HCT116 (cell line): ENCODE data around the gene SEPTIN3. TPM values are rescaled to one million over a fixed set of nuclear protein-coding genes. Genes with fewer than 3 reads are reported as not detected.

Source experiments
- ATAC-seq: fragments of 200-7000 bp; cut with Tn5 transposase; 2 replicates; pipeline ENCODE4 v1.9.1; 2020; ENCODE audit warnings: mild to moderate bottlenecking, moderate library complexity
- BruUV-seq: library from RNA; stranded (reverse); fragments of 400-500 nt; replicated peaks from 2 replicates; lab custom pipeline; 2021; lab: Mats Ljungman, UMichigan
- CTCF ChIA-PET: fragments of 300-600 bp; sonication (Branson Sonifier 250); formaldehyde crosslinking; loops from one replicate; lab custom pipeline; 2021; ENCODE audit warnings: antibody characterized with exemption; lab: Charles Lee
- POLR2A ChIA-PET: fragments of 300-600, 350-600 bp; sonication (Branson Sonifier 250); formaldehyde crosslinking; loops from one replicate; lab custom pipeline; 2021; ENCODE audit warnings: antibody characterized with exemption; lab: Charles Lee
- RAD21 ChIA-PET, 2 experiments: fragments of 300-600 bp; sonication (Branson Sonifier 250); formaldehyde crosslinking; loops; one replicate each; lab custom pipeline; 2023; ENCODE audit warnings: low total read pairs in 2 of 2; ENCODE audit not compliant: uncharacterized antibody in 2 of 2, unreplicated experiment in 2 of 2, low non-redundant PET in 1 of 2; lab: Charles Lee
- DNase-seq: peaks from one replicate; pipeline ENCODE4 v3.0.0-alpha.2; 2010; ENCODE audit warnings: low read depth, low spot score
- H2AFZ ChIP-seq: fragments of 200-600 bp; shearing (Covaris generic), sonication (generic); 2 replicates; pipeline ENCODE4 v1.6.1; 2017; ENCODE audit warnings: low read depth, mixed run types, mixed read lengths, antibody characterized with exemption, low read length; ENCODE audit not compliant: poor library complexity, severe bottlenecking
- H3K27ac ChIP-seq: 2 replicates; pipeline ENCODE4 v1.5.1; 2012; ENCODE audit warnings: low read depth, low read length
- H3K27me3 ChIP-seq: fragments of 200-600 bp; sonication (generic); 2 replicates; pipeline ENCODE4 v1.6.1; 2016; ENCODE audit warnings: mixed run types, low read length, mixed read lengths; ENCODE audit not compliant: insufficient read depth
- H3K36me3 ChIP-seq, 2 experiments: fragments of 200-500 bp in 1 of 2; fragments of 200-600 bp in 1 of 2; sonication (Bioruptor generic) in 1 of 2; sonication (generic) in 1 of 2; 2 replicates each; pipeline versions ENCODE4 v1.5.1 to v1.6.1; 2014 to 2016; ENCODE audit warnings: low read length in 2 of 2, inconsistent platforms in 1 of 2, mixed read lengths in 1 of 2, mixed run types in 1 of 2; ENCODE audit not compliant: insufficient read depth in 2 of 2, control insufficient read depth in 1 of 2
- H3K4me1 ChIP-seq, 2 experiments: fragments of 200-600 bp in 1 of 2; sonication (generic) in 1 of 2; 2 replicates each; pipeline versions ENCODE4 v1.5.1 to v1.6.1; 2012 to 2017; ENCODE audit warnings: low read length in 2 of 2, inconsistent platforms in 1 of 2, mild to moderate bottlenecking in 1 of 2, mixed read lengths in 1 of 2, mixed run types in 1 of 2, moderate library complexity in 1 of 2; ENCODE audit not compliant: insufficient read depth in 2 of 2, control insufficient read depth in 1 of 2
- H3K4me2 ChIP-seq: fragments of 200-600 bp; sonication (generic); 2 replicates; pipeline ENCODE4 v1.6.1; 2017; ENCODE audit warnings: mixed run types, low read length, mixed read lengths
- H3K4me3 ChIP-seq, 2 experiments: fragments of 200-600 bp in 1 of 2; sonication (generic) in 1 of 2; replicated peaks in 1 of 2; 2 replicates each; pipeline ENCODE4 v1.5.1; 2011 to 2016; ENCODE audit warnings: low read length in 2 of 2, control low read depth in 1 of 2, low read depth in 1 of 2, mild to moderate bottlenecking in 1 of 2, mixed read lengths in 1 of 2, mixed run types in 1 of 2
- H3K79me2 ChIP-seq: fragments of 200-600 bp; sonication (generic); 2 replicates; pipeline ENCODE4 v1.6.1; 2017; ENCODE audit warnings: mild to moderate bottlenecking, mixed run types, low read length, moderate library complexity, mixed read lengths; ENCODE audit not compliant: insufficient read depth
- H3K9ac ChIP-seq: fragments of 200-600 bp; sonication (generic); 2 replicates; pipeline ENCODE4 v1.6.1; 2016; ENCODE audit warnings: low read length, mixed read lengths
- H3K9me2 ChIP-seq: fragments of 200-600 bp; sonication (generic), shearing (Covaris generic); 2 replicates; pipeline ENCODE4 v1.6.1; 2017; ENCODE audit warnings: mixed run types, mild to moderate bottlenecking, moderate library complexity; ENCODE audit not compliant: insufficient read depth
- H3K9me3 ChIP-seq, 2 experiments: fragments of 200-500 bp in 1 of 2; fragments of 200-600 bp in 1 of 2; sonication (Bioruptor generic) in 1 of 2; sonication (generic) in 1 of 2; 2 replicates each; pipeline ENCODE4 v1.6.1; 2014 to 2017; ENCODE audit warnings: low read length in 2 of 2, mixed read lengths in 2 of 2, inconsistent platforms in 1 of 2, low read depth in 1 of 2, mild to moderate bottlenecking in 1 of 2, mixed run types in 1 of 2, moderate library complexity in 1 of 2; ENCODE audit not compliant: control insufficient read depth in 1 of 2, insufficient read depth in 1 of 2
- H4K20me1 ChIP-seq: fragments of 200-600 bp; sonication (generic), shearing (Covaris generic); 2 replicates; pipeline ENCODE4 v1.6.1; 2017; ENCODE audit warnings: mixed run types, mild to moderate bottlenecking, moderate library complexity; ENCODE audit not compliant: insufficient read depth
- CEBPB ChIP-seq: IDR thresholded peaks from 2 replicates; pipeline ENCODE4 v1.6.1; 2012; ENCODE audit warnings: low read depth
- EGR1 ChIP-seq: IDR thresholded peaks from 2 replicates; pipeline ENCODE4 v1.6.1; 2012; ENCODE audit warnings: low read depth
- FOSL1 ChIP-seq: IDR thresholded peaks from 2 replicates; pipeline ENCODE4 v1.6.1; 2012; ENCODE audit warnings: low read depth
- POLR2A ChIP-seq: IDR thresholded peaks from 2 replicates; pipeline ENCODE4 v1.7.0; 2011; ENCODE audit warnings: borderline replicate concordance; ENCODE audit not compliant: insufficient read depth, insufficient read length; ENCODE audit errors: extremely low read depth
- REST ChIP-seq: IDR thresholded peaks from 2 replicates; pipeline ENCODE4 v1.6.1; 2012; ENCODE audit warnings: low read depth
- SIN3A ChIP-seq: IDR thresholded peaks from 2 replicates; pipeline ENCODE4 v1.6.1; 2012; ENCODE audit warnings: low read depth
- SP1 ChIP-seq: IDR thresholded peaks from 2 replicates; pipeline ENCODE4 v1.6.1; 2012; ENCODE audit warnings: low read depth
- SRF ChIP-seq: IDR thresholded peaks from 2 replicates; pipeline ENCODE4 v1.6.1; 2012; ENCODE audit warnings: low read depth
- TCF7L2 ChIP-seq: IDR thresholded peaks from 2 replicates; pipeline ENCODE4 v1.7.0; 2011; ENCODE audit warnings: borderline replicate concordance, inconsistent platforms; ENCODE audit not compliant: insufficient read depth, insufficient read length; ENCODE audit errors: extremely low read depth
- ZBTB33 ChIP-seq: IDR thresholded peaks from 2 replicates; pipeline ENCODE4 v1.6.1; 2011; ENCODE audit warnings: mild to moderate bottlenecking, low read length, moderate library complexity; ENCODE audit not compliant: insufficient replicate concordance; ENCODE audit errors: extremely low read depth
- intact Hi-C: fragments of 100-400 bp; cut with micrococcal nuclease; formaldehyde crosslinking; loops from 2 replicates; pipeline ENCODE4 v1.10.0; 2022
- total RNA-seq: library from RNA; stranded (reverse); gene quantifications from one replicate; pipeline ENCODE4 v1.2.1, GENCODE V29; 2021; ENCODE audit not compliant: unreplicated experiment

The SEPTIN3 gene
- total RNA-seq, 1 experiment from 2014 or later, result 9.3 TPM

DNA sequence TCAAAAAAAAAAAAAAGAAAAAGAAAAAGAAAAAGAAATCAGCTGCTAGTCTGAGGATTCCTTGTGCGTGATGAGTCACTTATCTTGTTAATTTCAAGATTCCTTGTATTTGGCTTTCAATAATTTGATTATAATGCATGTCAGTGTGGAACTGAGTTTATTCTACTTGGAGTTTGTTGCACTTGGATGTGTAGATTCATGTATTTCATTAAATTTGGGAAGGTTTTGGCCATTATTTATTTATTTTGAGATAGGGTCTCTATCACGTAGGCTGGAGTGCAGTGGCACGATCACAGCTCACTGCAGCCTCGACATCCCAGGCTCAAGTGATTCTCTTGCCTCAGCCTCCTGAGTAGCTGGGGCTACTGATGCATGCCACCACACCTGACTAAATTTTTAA lies 44.1 kb downstream of the SEPTIN3 start:
- Histone ChIP-seq H3K9me3 (peaks cover 0 to 12% of the 10 kb centered on the region in 2 experiments; a peak in 2 of 4 replicates), H3K4me3 (no peak overlapping the region), H3K36me3 (no peaks in the 10 kb centered on the region), H3K27ac (no peak overlapping the region), H4K20me1 (no peaks in the 10 kb centered on the region), H3K9me2 (no peaks in the 10 kb centered on the region), H3K4me2 (no peak overlapping the region), H2AFZ (no peak overlapping the region), H3K79me2 (no peaks in the 10 kb centered on the region), H3K27me3 (no peaks in the 10 kb centered on the region), H3K4me1 (no peaks in the 10 kb centered on the region), H3K9ac (no peak overlapping the region)
- no peak for ATAC-seq
- BruUV-seq, result no TSS peak
- intact Hi-C loops, result no loop called here
- DNase-seq, result no peak
- RAD21 ChIA-PET, result no interaction called here
- CTCF ChIA-PET, result no interaction called here
- TF ChIP-seq ZBTB33 (no peak), TCF7L2 (no peak), FOSL1 (no peak), POLR2A (no peak)
- POLR2A ChIA-PET, result no interaction called here

DNA sequence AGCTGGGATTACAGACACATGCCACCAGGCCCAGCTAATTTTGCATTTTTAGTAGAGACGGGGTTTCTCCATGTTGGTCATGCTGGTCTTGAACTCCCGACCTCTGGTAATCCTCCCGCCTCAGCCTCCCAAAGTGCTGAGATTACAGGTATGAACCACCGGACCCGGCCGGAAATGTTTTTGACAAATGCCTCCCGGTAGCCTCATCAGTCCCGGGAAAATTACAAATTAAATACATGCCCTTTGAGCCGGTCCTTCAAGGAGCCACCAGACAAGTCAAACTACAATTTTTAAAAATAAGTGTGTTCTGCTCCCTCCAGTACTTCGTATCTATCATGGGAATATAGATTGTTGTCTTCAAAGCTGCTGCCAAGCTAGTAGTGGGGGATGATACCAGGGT lies 46.9 kb downstream of the SEPTIN3 start:
- no peak overlapping the region for H3K9ac ChIP-seq
- no TSS peak for BruUV-seq
- H3K4me3 ChIP-seq, result no peak overlapping the region
- no peak overlapping the region for H3K27ac ChIP-seq
- no peak overlapping the region for H3K4me2 ChIP-seq
- ChIA-PET RAD21 (no interaction called here), CTCF (no interaction called here), POLR2A (no interaction called here)
- peaks cover 0 to 3% of the 10 kb centered on the region in 2 experiments; a peak in 1 of 4 replicates for H3K9me3 ChIP-seq
- H2AFZ ChIP-seq, result no peak overlapping the region
- no peaks in the 10 kb centered on the region for H4K20me1 ChIP-seq
- no peaks in the 10 kb centered on the region for H3K9me2 ChIP-seq
- no peaks in the 10 kb centered on the region for H3K4me1 ChIP-seq
- H3K27me3 ChIP-seq, result no peaks in the 10 kb centered on the region
- DNase-seq, result no peak
- ATAC-seq, result no peak
- no peaks in the 10 kb centered on the region for H3K36me3 ChIP-seq
- H3K79me2 ChIP-seq, result no peaks in the 10 kb centered on the region
- TF ChIP-seq REST (no peak), SRF (no peak), EGR1 (no peak), SP1 (no peak), SIN3A (no peak), CEBPB (no peak)
- intact Hi-C loops, result no loop called here
